Neural progenitor cell (in vitro differentiated cells): ENCODE results near the gene KRT12. TPM values are rescaled to one million over a fixed set of nuclear protein-coding genes. Genes with fewer than 3 reads are reported as not detected.
"Not testable (repeated sequence)": the region's sequence is repeated elsewhere in the genome, so short reads cannot be mapped to it uniquely, and the experiment has no call there.

ENCODE experiments used
- DNase-seq: peaks from one replicate; pipeline ENCODE4 v3.0.0-alpha.2; 2016; ENCODE audit warnings: low spot score
- H2AFZ ChIP-seq: fragments of 200-600 bp; sonication (generic); replicated peaks from 2 replicates; pipeline ENCODE4 v1.6.1; 2016; ENCODE audit warnings: antibody characterized with exemption
- H3F3A ChIP-seq: fragments of 200-600 bp; sonication (generic); 2 replicates; pipeline ENCODE4 v1.6.1; 2016; ENCODE audit warnings: antibody characterized with exemption, low read depth
- H3K27ac ChIP-seq: fragments of 200-600 bp; sonication (generic); 2 replicates; pipeline ENCODE4 v1.5.1; 2016; ENCODE audit warnings: mild to moderate bottlenecking
- H3K27me3 ChIP-seq: fragments of 200-600 bp; sonication (generic); 2 replicates; pipeline ENCODE4 v1.6.1; 2016; ENCODE audit warnings: mild to moderate bottlenecking, moderate library complexity
- H3K36me3 ChIP-seq: fragments of 200-600 bp; sonication (generic); 2 replicates; pipeline ENCODE4 v1.5.1; 2016
- H3K4me1 ChIP-seq: fragments of 200-600 bp; sonication (generic); 2 replicates; pipeline ENCODE4 v1.6.1; 2016; ENCODE audit warnings: mixed run types
- H3K4me2 ChIP-seq: fragments of 200-600 bp; sonication (generic); 2 replicates; pipeline ENCODE4 v1.6.1; 2016
- H3K4me3 ChIP-seq: fragments of 200-600 bp; sonication (generic); 2 replicates; pipeline ENCODE4 v1.5.1; 2016
- H3K79me2 ChIP-seq: fragments of 200-600 bp; sonication (generic); 2 replicates; pipeline ENCODE4 v1.6.1; 2016; ENCODE audit warnings: low read depth
- H3K9ac ChIP-seq: fragments of 200-600 bp; sonication (generic); 2 replicates; pipeline ENCODE4 v1.6.1; 2016
- H3K9me3 ChIP-seq: fragments of 200-600 bp; sonication (generic); 2 replicates; pipeline ENCODE4 v1.5.1; 2016; ENCODE audit warnings: low read depth
- H4K20me1 ChIP-seq: fragments of 200-600 bp; sonication (generic); 2 replicates; pipeline ENCODE4 v1.6.1; 2016; ENCODE audit warnings: low read depth
- H3K27ac Mint-ChIP-seq: 3 replicates; pipeline ENCODE4 v1.8.0; 2021; ENCODE audit warnings: mixed read lengths
- H3K27me3 Mint-ChIP-seq: 2 replicates; pipeline ENCODE4 v1.8.0; 2022; ENCODE audit warnings: low read depth, mild to moderate bottlenecking, inconsistent platforms, moderate library complexity, mixed read lengths; ENCODE audit not compliant: insufficient read depth
- H3K36me3 Mint-ChIP-seq: 3 replicates; pipeline ENCODE4 v1.8.0; 2021; ENCODE audit warnings: mixed read lengths
- H3K4me1 Mint-ChIP-seq: 3 replicates; pipeline ENCODE4 v1.8.0; 2021; ENCODE audit warnings: mixed read lengths
- H3K4me3 Mint-ChIP-seq: 3 replicates; pipeline ENCODE4 v1.8.0; 2021; ENCODE audit warnings: mild to moderate bottlenecking, moderate library complexity, mixed read lengths
- H3K9me3 Mint-ChIP-seq: 3 replicates; pipeline ENCODE4 v1.8.0; 2020; ENCODE audit warnings: mixed read lengths
- EZH2 ChIP-seq: fragments of 200-600 bp; sonication (generic); IDR thresholded peaks from 2 replicates; pipeline ENCODE4 v1.6.1; 2017; ENCODE audit warnings: antibody characterized with exemption, mild to moderate bottlenecking, moderate library complexity
- EZH2phosphoT487 ChIP-seq: fragments of 200-600 bp; sonication (generic); IDR thresholded peaks from 2 replicates; pipeline ENCODE4 v1.6.1; 2017; ENCODE audit warnings: antibody characterized with exemption
- total RNA-seq: library from RNA; depleted of rRNA; stranded (reverse); fragments of >200 nt; gene quantifications from 2 replicates; pipeline ENCODE4 v1.2.3, GENCODE V29; 2015; ENCODE audit warnings: low replicate concordance
- TF ChIP-seq, protein P1 (sequence below): fragments of 200-600 bp; sonication (generic); IDR thresholded peaks from 2 replicates; pipeline ENCODE4 v1.5.1; 2017; ENCODE audit warnings: antibody characterized with exemption, mild to moderate bottlenecking

Gene KRT12
- total RNA-seq, 1 donor from 2014 or later, result not detected

DNA sequence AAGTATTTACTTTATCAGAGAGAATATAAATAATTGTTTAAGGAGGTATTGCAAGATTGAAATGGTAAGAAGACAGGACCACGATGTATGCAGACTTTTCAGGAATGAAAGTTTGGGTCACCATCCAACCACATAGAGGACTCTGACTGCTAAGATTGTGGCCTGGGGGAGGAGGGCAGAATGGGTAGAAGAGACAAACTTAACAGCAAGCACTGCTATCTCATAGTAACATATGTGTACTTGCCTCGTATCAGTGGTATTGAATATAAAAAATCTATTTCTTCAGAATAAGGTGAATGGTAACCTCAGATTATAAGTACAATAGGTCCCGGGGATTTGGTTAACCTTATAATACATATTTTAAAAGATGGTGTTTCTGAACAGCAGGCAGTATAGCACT lies 50.5 kb downstream of the KRT12 start:
- DNase-seq, result no peak
- H3K36me3 ChIP-seq, result no peaks in the 10 kb centered on the region
- H3K9ac ChIP-seq, result no peak overlapping the region
- H3K4me3 ChIP-seq, result no peak overlapping the region
- H3K79me2 ChIP-seq, result peaks cover 17% of the 10 kb centered on the region
- H3K9me3 ChIP-seq, result no peaks in the 10 kb centered on the region
- H3K9me3 Mint-ChIP-seq, result no peaks in the 10 kb centered on the region
- H3K4me1 Mint-ChIP-seq, result peaks cover 19% of the 10 kb centered on the region
- TF ChIP-seq, protein P1, sequence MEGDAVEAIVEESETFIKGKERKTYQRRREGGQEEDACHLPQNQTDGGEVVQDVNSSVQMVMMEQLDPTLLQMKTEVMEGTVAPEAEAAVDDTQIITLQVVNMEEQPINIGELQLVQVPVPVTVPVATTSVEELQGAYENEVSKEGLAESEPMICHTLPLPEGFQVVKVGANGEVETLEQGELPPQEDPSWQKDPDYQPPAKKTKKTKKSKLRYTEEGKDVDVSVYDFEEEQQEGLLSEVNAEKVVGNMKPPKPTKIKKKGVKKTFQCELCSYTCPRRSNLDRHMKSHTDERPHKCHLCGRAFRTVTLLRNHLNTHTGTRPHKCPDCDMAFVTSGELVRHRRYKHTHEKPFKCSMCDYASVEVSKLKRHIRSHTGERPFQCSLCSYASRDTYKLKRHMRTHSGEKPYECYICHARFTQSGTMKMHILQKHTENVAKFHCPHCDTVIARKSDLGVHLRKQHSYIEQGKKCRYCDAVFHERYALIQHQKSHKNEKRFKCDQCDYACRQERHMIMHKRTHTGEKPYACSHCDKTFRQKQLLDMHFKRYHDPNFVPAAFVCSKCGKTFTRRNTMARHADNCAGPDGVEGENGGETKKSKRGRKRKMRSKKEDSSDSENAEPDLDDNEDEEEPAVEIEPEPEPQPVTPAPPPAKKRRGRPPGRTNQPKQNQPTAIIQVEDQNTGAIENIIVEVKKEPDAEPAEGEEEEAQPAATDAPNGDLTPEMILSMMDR, result no peak
- TF ChIP-seq EZH2, result no peak
- no peak overlapping the region for H2AFZ ChIP-seq
- H3K4me3 Mint-ChIP-seq, result peak overlapping the region; percentile 88
- H3K4me1 ChIP-seq, result peaks cover 4% of the 10 kb centered on the region
- H3K27ac Mint-ChIP-seq, result no peak overlapping the region
- H4K20me1 ChIP-seq, result no peaks in the 10 kb centered on the region
- H3K27me3 Mint-ChIP-seq, result peaks cover 2% of the 10 kb centered on the region
- H3K36me3 Mint-ChIP-seq, result peaks cover 3% of the 10 kb centered on the region
- no peak overlapping the region for H3K27ac ChIP-seq
- H3K27me3 ChIP-seq, result peaks cover 50% of the 10 kb centered on the region
- H3F3A ChIP-seq, result peaks cover 29% of the 10 kb centered on the region
- no peak overlapping the region for H3K4me2 ChIP-seq

DNA sequence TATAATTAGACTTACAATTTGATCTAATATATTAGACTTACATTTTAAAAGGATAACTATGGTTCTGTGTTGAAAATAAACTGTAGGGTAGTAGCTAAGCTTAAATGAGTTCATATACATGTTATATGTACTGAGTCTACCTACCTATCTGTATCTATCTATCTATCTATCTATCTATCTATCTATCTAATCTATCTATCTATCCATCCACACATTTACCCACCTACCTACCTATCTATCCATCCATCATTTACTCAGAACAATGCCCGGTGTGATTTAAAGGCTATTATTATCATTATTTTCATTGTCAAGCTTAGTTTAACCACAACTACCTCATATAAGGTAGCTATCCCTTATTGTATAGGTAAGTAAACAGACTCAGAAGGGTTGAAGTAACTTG lies 51.6 kb downstream of the KRT12 start:
- no peak overlapping the region for H3K4me2 ChIP-seq
- Mint-ChIP-seq H3K27me3 (peaks cover 2% of the 10 kb centered on the region), H3K27ac (no peak overlapping the region), H3K4me1 (peaks cover 17% of the 10 kb centered on the region), H3K9me3 (no peaks in the 10 kb centered on the region), H3K4me3 (no peak overlapping the region), H3K36me3 (peaks cover 3% of the 10 kb centered on the region)
- no peaks in the 10 kb centered on the region for H3K9me3 ChIP-seq
- TF ChIP-seq EZH2, result no peak
- TF ChIP-seq, protein P1, result no peak
- TF ChIP-seq EZH2phosphoT487, result no peak
- H3K79me2 ChIP-seq, result peaks cover 17% of the 10 kb centered on the region
- no peaks in the 10 kb centered on the region for H4K20me1 ChIP-seq
- H3K4me3 ChIP-seq, result no peak overlapping the region
- no peaks in the 10 kb centered on the region for H3K36me3 ChIP-seq
- peaks cover 50% of the 10 kb centered on the region for H3K27me3 ChIP-seq
- no peak overlapping the region for H3K27ac ChIP-seq
- H3F3A ChIP-seq, result peaks cover 29% of the 10 kb centered on the region
- no peak for DNase-seq
- peaks cover 4% of the 10 kb centered on the region for H3K4me1 ChIP-seq
- no peak overlapping the region for H2AFZ ChIP-seq
- no peak overlapping the region for H3K9ac ChIP-seq

- not testable (repeated sequence) for H3K9ac ChIP-seq, H3K36me3 Mint-ChIP-seq, H3K27ac Mint-ChIP-seq, H2AFZ ChIP-seq, H3K4me2 ChIP-seq, H3K9me3 Mint-ChIP-seq, H3K36me3 ChIP-seq, H3K4me3 Mint-ChIP-seq, H3K4me3 ChIP-seq, H3K9me3 ChIP-seq, H3K4me1 ChIP-seq, H4K20me1 ChIP-seq, DNase-seq, H3K27me3 Mint-ChIP-seq, H3K27ac ChIP-seq
- Histone ChIP-seq H3K27me3 (peaks cover 55% of the 10 kb centered on the region), H3F3A (peaks cover 29% of the 10 kb centered on the region), H3K79me2 (peaks cover 12% of the 10 kb centered on the region)
- H3K4me1 Mint-ChIP-seq, result peaks cover 11% of the 10 kb centered on the region
These were observed 52.4 kb downstream of the KRT12 start for GRCh38 chr17:40814657-40815056.

GRCh38 chr17:40813804-40814203 lies 53.2 kb downstream of the KRT12 start:
- H3K79me2 ChIP-seq, result peaks cover 7% of the 10 kb centered on the region
- H3K9me3 Mint-ChIP-seq, result no peaks in the 10 kb centered on the region

More at GRCh38 chr17:40813804-40814203, 53.2 kb downstream of the KRT12 start:
- no peak overlapping the region for H3K27ac ChIP-seq
- peaks cover 3% of the 10 kb centered on the region for H3K36me3 Mint-ChIP-seq
- H3K27me3 Mint-ChIP-seq, result peaks cover 2% of the 10 kb centered on the region
- H3K36me3 ChIP-seq, result no peaks in the 10 kb centered on the region
- H3K27ac Mint-ChIP-seq, result no peak overlapping the region
- H4K20me1 ChIP-seq, result no peaks in the 10 kb centered on the region
- H3K4me3 Mint-ChIP-seq, result no peak overlapping the region
- TF ChIP-seq EZH2phosphoT487 (no peak), EZH2 (no peak)
- TF ChIP-seq, protein P1, result no peak
- peaks cover 4% of the 10 kb centered on the region for H3K4me1 ChIP-seq
- no peak overlapping the region for H3K9ac ChIP-seq
- H3K4me2 ChIP-seq, result no peak overlapping the region
- H3F3A ChIP-seq, result peaks cover 22% of the 10 kb centered on the region
- DNase-seq, result no peak
- no peak overlapping the region for H2AFZ ChIP-seq
- no peaks in the 10 kb centered on the region for H3K9me3 ChIP-seq
- H3K4me3 ChIP-seq, result no peak overlapping the region
- peaks cover 9% of the 10 kb centered on the region for H3K4me1 Mint-ChIP-seq
- peaks cover 64% of the 10 kb centered on the region for H3K27me3 ChIP-seq
